ENCODE results near the gene DNASE2B.

The DNASE2B gene

DNA sequence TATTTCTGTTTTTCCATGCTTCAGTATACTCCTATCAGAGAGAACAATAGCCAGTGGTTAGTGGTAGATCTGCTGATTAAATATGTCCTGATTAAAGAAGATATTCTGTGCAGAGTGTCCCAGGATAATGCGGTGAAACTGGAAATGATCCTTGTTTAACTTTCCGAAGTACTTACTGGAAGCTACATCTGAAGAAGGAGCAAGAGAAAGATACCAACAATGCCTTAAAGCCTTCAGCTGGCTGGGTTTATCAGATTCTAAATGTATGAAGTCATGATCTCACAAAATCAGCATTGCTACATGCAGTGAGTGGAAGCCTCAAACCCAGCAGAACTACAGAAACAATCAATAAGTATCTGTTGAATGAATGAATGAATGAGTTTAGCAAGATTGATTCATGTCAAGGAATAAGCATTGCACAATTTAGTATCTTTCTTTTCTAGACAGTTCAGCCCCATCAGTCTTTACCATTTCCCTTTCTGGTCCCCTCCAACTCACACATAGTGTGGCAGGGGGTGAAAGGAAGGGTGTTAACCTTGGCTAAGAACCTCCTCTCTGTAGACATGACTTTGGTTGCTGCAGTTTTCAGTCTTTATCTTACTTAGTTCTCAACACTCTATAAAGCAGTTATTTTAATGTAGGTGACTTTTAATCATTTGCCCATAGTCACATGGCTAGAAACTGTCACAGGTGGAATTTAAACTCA is 24.7 kb upstream of the DNASE2B start:
- TF ChIP-seq, protein P1, sequence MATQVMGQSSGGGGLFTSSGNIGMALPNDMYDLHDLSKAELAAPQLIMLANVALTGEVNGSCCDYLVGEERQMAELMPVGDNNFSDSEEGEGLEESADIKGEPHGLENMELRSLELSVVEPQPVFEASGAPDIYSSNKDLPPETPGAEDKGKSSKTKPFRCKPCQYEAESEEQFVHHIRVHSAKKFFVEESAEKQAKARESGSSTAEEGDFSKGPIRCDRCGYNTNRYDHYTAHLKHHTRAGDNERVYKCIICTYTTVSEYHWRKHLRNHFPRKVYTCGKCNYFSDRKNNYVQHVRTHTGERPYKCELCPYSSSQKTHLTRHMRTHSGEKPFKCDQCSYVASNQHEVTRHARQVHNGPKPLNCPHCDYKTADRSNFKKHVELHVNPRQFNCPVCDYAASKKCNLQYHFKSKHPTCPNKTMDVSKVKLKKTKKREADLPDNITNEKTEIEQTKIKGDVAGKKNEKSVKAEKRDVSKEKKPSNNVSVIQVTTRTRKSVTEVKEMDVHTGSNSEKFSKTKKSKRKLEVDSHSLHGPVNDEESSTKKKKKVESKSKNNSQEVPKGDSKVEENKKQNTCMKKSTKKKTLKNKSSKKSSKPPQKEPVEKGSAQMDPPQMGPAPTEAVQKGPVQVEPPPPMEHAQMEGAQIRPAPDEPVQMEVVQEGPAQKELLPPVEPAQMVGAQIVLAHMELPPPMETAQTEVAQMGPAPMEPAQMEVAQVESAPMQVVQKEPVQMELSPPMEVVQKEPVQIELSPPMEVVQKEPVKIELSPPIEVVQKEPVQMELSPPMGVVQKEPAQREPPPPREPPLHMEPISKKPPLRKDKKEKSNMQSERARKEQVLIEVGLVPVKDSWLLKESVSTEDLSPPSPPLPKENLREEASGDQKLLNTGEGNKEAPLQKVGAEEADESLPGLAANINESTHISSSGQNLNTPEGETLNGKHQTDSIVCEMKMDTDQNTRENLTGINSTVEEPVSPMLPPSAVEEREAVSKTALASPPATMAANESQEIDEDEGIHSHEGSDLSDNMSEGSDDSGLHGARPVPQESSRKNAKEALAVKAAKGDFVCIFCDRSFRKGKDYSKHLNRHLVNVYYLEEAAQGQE (IDR thresholded peaks at IDR 0.05; ENCODE audit: insufficient read depth in 1 of 2, low read depth in 2 of 2, low read length in 2 of 2) = no peak
- TF ChIP-seq SIN3A (IDR thresholded peaks at IDR 0.05; ENCODE audit: borderline replicate concordance, insufficient read depth, low read length) (no peak), TAF1 (IDR thresholded peaks at IDR 0.05; ENCODE audit: borderline replicate concordance, insufficient read depth, low read length) (no peak), FOXP2 (optimal IDR thresholded peaks at IDR 0.05; ENCODE audit: borderline replicate concordance, extremely low read depth, extremely low read length, insufficient read depth) (no peak), POLR2AphosphoS5 (IDR thresholded peaks at IDR 0.05; ENCODE audit: low read depth, low read length) (no peak)

DNA sequence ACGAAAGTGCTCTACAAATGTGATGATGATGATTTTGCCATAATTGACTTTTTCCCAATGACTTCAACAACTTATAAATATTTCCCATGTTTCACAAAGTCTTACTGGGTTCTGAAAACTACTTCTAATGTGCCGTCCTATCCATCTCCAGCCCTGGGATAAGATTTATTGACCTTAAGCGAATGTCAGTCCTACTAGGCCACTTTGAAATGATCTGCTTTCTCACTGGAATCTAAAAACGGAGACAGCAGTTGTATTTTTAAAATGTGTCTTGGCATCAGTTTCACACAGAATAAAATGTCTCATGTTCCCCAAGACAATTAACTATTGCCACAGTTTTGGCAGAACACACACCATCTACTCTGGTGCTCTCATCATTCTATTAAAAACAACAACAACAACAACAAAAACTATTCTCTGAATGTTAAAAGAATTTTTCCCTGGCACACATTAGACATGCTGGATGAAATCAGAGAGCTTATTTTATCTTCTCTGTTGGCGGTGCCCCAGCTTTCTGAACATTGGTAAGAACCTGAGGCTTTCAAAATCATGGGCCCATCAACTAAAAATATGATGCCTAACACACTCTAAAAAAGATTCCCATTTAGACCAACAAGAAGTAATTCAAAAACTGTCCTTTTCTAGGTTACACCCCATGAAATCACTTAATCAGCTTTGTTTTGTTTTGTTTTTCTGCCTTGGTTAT is 23.1 kb upstream of the DNASE2B start:
- TF ChIP-seq, protein P1 (IDR thresholded peaks at IDR 0.05; ENCODE audit: insufficient read depth in 1 of 2, low read depth in 2 of 2, low read length in 2 of 2) = no peak
- TF ChIP-seq POLR2AphosphoS5 (IDR thresholded peaks at IDR 0.05; ENCODE audit: low read depth, low read length) (no peak), TAF1 (IDR thresholded peaks at IDR 0.05; ENCODE audit: borderline replicate concordance, insufficient read depth, low read length) (no peak), SIN3A (IDR thresholded peaks at IDR 0.05; ENCODE audit: borderline replicate concordance, insufficient read depth, low read length) (no peak), FOXP2 (optimal IDR thresholded peaks at IDR 0.05; ENCODE audit: borderline replicate concordance, extremely low read depth, extremely low read length, insufficient read depth) (no peak)

DNA sequence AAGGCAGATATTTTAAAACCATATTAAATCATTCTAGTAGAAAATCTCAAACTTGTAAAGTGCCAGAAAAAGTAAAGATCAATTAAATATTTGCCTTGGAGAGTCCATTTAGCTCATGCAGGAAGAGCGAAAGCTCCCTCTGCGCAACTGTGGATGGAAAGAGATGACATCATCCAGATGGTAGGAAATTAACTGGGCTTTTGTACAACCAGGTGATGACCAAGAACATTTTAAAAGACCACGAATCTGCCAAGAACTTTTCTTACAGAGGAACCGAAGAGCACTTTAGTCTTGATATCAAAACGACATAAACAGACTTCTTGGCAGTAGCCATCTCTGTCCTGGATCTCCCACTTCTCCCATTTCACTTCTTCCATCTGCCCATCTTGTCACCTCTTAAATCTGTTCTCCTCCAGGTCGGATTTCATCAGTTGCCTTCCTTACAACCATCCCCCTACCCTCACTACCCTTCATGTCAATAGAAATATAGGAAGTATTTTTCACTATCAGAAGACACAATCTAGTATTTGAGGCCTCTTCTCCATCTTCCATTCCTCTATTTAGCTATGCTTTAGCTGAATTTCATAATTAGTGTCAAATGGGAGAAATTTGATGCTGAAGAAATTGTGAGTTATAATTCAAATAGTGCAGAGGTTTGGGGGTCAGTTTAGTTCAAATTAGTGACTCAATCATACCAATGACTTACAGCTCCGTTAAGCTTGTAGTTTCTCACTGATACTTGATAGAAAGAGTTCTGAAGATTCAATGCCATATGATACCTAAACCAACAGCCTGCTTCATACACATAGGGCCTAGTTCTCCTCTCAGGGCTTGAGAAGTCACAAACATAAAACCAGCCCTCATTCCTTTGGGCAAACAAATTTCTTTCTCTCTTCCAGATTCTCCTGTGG is 22.0 kb upstream of the DNASE2B start:
- TF ChIP-seq POLR2AphosphoS5 (IDR thresholded peaks at IDR 0.05; ENCODE audit: low read depth, low read length) (no peak), SIN3A (IDR thresholded peaks at IDR 0.05; ENCODE audit: borderline replicate concordance, insufficient read depth, low read length) (no peak), TAF1 (IDR thresholded peaks at IDR 0.05; ENCODE audit: borderline replicate concordance, insufficient read depth, low read length) (no peak), FOXP2 (optimal IDR thresholded peaks at IDR 0.05; ENCODE audit: borderline replicate concordance, extremely low read depth, extremely low read length, insufficient read depth) (no peak)
- TF ChIP-seq, protein P1 (IDR thresholded peaks at IDR 0.05; ENCODE audit: insufficient read depth in 1 of 2, low read depth in 2 of 2, low read length in 2 of 2) = no peak

DNA sequence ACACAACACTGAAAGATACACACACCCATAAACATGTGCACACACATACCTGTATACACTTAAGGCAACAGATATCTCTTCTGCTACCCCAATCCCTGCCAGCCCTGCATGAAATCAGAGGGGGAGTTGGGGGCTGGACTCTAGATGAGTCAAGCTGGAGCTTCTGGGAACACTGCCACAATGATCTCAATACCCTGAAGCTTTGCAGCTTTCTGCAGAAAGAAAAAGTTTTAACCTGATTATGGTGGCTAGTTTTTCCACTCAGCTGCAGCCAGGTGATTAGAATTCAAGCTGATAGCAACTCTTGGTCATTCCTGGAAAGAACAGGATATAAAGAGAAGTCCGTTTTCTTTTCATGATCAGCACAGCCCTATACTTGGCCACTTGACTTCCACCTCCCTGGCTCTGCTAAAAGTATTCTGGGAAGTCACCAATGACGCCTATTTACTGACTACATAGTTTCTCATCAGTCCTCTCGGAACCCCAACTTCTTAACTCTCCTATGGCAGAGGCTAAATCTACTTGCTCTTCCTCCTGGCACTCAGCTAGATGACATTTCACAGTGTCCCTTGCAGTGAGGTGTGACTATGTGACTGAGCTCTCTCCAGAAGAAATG is 20.7 kb upstream of the DNASE2B start:
- TF ChIP-seq FOXP2 (optimal IDR thresholded peaks at IDR 0.05; ENCODE audit: borderline replicate concordance, extremely low read depth, extremely low read length, insufficient read depth) (no peak), TAF1 (IDR thresholded peaks at IDR 0.05; ENCODE audit: borderline replicate concordance, insufficient read depth, low read length) (no peak), POLR2AphosphoS5 (IDR thresholded peaks at IDR 0.05; ENCODE audit: low read depth, low read length) (no peak), SIN3A (IDR thresholded peaks at IDR 0.05; ENCODE audit: borderline replicate concordance, insufficient read depth, low read length) (no peak)
- TF ChIP-seq, protein P1 (IDR thresholded peaks at IDR 0.05; ENCODE audit: insufficient read depth in 1 of 2, low read depth in 2 of 2, low read length in 2 of 2) = no peak
